NCI-H2196 (cell line): ENCODE data around the gene RPAP2.

Experiments
- DNase-seq: peaks from one replicate; lab custom pipeline; 2025; ENCODE audit not compliant: unreplicated experiment; lab: John Stamatoyannopoulos, UW

Gene RPAP2

DNA sequence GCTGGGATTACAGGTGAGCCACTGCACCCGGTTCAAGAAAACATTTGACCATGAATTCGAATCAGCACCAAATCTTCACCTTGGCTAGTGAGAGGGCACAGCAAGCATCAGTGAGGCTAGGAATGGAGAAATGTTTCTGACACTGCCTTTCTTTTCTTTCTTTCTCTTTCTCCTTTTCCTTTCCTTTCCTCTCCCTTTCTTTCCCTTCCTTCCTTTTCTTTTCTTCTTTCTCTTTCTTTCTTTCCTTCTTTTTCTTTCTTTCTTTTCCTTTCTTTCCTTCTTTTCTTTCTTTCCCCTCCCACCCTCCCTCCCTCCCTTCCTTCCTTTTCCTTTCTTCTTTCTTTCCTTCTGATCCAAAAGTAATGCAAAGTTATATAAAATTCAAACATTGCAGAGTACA lies 147.0 kb downstream of the RPAP2 start:
- no peak for DNase-seq

DNA sequence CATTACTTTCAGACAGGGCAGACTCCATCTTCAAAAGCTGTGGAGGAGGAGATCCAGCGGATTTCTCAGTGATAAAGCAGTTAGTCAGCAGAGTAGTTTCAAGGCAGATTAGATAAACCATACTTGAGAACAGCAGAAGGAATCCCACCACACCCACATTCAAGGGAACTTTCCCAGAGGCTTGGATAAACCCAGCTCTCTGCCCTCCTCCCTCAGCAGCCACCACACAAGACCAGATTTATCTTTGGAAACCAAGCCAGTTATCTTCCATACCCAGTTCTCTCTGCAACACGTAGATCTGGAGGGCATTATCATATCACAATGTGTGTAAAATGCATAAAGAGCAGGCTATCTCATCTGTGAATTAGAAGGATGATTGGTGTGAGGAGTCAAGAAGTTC lies 147.7 kb downstream of the RPAP2 start:
- DNase-seq, result no peak

DNA sequence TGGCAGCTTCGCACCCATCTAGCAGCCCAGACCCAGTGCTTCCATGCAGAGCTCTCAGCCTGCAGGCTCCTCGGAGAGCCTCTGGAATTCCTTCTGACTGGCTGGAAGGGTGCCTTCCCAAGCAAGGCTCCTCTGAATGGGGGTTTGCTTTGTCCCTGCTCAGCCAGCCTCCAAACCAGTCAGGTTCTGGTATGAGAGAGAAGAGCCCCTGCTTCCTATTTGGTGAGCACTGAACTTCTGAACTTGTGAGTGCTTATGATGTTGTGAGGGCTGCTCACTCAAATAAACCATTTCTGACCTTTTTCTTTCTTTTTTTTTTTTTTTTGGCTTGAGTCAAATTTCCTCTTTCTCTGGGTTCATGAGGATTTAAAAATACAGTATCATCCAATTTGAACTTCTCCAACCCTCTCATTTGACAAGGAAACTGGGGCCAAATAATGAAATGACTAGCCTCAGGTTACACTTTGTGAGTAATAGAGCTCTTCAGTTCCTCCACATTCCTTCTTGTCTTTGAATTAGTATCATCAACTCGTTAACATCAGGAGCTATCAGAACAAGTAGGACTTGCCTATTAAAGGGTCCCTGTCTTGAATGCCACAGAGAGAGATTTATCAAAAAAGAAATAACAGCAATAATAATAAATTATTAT lies 148.3 kb downstream of the RPAP2 start:
- no peak for DNase-seq

DNA sequence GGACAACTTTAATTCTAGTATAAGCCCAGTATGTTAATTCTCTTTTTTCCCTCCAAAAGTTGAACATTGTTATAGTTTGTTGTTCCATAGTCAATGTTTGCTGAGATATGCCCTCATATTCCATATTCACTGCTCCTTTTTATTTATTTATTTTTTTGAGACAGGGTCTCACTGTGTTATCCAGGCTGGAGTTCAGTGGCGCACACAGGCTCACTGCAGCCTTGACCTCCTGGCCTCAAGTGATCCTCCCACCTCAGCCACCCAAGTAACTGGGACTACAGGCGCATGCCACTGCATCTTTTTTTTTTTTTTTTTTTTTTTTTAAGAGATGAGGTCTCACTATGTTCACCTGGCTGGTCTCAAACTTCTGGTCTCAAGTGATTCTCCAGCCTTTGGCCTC lies 149.1 kb downstream of the RPAP2 start:
- DNase-seq, result no peak
